GM12878 (cell line): ENCODE results near the gene AKR1C4.

Experiments used
- CEBPB ChIP-seq, 2 experiments: fragments of 150-350 bp in 1 of 2; IDR thresholded peaks; 2 replicates each; pipeline ENCODE4 v1.6.1; 2012 to 2014; ENCODE audit warnings: low read depth in 2 of 2, low read length in 2 of 2, borderline replicate concordance in 1 of 2, inconsistent platforms in 1 of 2
- EP300 ChIP-seq, 2 experiments: fragments of 150-350 bp in 1 of 2; IDR thresholded peaks; 2 replicates each; pipeline ENCODE4 v1.6.1; 2011 to 2012; ENCODE audit warnings: low read depth in 2 of 2, low read length in 2 of 2, borderline replicate concordance in 1 of 2, improper control_type of control experiment in 1 of 2, inconsistent platforms in 1 of 2; ENCODE audit not compliant: control insufficient read depth in 1 of 2
- EZH2 ChIP-seq: IDR thresholded peaks from 2 replicates; pipeline ENCODE4 v1.6.1; 2012; ENCODE audit warnings: low read depth, mild to moderate bottlenecking, control low read depth, inconsistent platforms, low read length, borderline replicate concordance; ENCODE audit not compliant: control insufficient read depth
- HDAC2 ChIP-seq: fragments of 200-600 bp; sonication (generic); IDR thresholded peaks from 2 replicates; pipeline ENCODE4 v1.6.1; 2017
- NFYB ChIP-seq: IDR thresholded peaks from 2 replicates; pipeline ENCODE4 v1.6.1; 2011; ENCODE audit warnings: low read depth, mild to moderate bottlenecking, low read length, improper control_type of control experiment, moderate library complexity; ENCODE audit not compliant: insufficient read depth
- POLR2A ChIP-seq: IDR thresholded peaks from 2 replicates; pipeline ENCODE4 v1.6.1; 2011; ENCODE audit warnings: low read depth, mild to moderate bottlenecking, low read length
- RCOR1 ChIP-seq: conservative IDR thresholded peaks from 2 replicates; pipeline ENCODE4 v1.6.1; 2012; ENCODE audit warnings: low read depth, low read length, improper control_type of control experiment
- REST ChIP-seq: IDR thresholded peaks from 2 replicates; pipeline ENCODE4 v1.6.1; 2012; ENCODE audit warnings: mild to moderate bottlenecking, low read depth, low read length
- SIX5 ChIP-seq: IDR thresholded peaks from 2 replicates; pipeline ENCODE4 v1.6.1; 2011; ENCODE audit warnings: mild to moderate bottlenecking, low read depth, low read length, moderate library complexity; ENCODE audit not compliant: severe bottlenecking
- SRF ChIP-seq, 2 experiments: IDR thresholded peaks; 2 replicates each; pipeline ENCODE4 v1.6.1; 2011; ENCODE audit warnings: low read depth in 2 of 2, low read length in 2 of 2, mild to moderate bottlenecking in 1 of 2, moderate library complexity in 1 of 2
- STAT1 ChIP-seq: fragments of 450-650 bp; conservative IDR thresholded peaks from 2 replicates; pipeline ENCODE4 v1.6.1; 2014; ENCODE audit warnings: antibody characterized with exemption, mild to moderate bottlenecking
- ZBTB4 ChIP-seq: fragments of 450-650 bp; formaldehyde crosslinking; IDR thresholded peaks from 2 replicates; pipeline ENCODE4 v1.4.0; 2022; ENCODE audit warnings: mild to moderate bottlenecking, moderate library complexity
- ZNF687 ChIP-seq: fragments of 450-650 bp; IDR thresholded peaks from 2 replicates; pipeline ENCODE4 v1.6.1; 2017; ENCODE audit warnings: mild to moderate bottlenecking, moderate library complexity
- TF ChIP-seq, protein P1 (sequence below), 3 experiments: IDR thresholded peaks in 2 of 3; conservative IDR thresholded peaks in 1 of 3; 2 replicates each; pipeline ENCODE4 v1.5.1; 2011; ENCODE audit warnings: low read depth in 3 of 3, low read length in 3 of 3, mild to moderate bottlenecking in 3 of 3, control low read depth in 2 of 3, moderate library complexity in 2 of 3, inconsistent platforms in 1 of 3, mixed read lengths in 1 of 3; ENCODE audit not compliant: control insufficient read depth in 2 of 3, insufficient read depth in 1 of 3; ENCODE audit errors: extremely low read depth in 1 of 3

DNA sequence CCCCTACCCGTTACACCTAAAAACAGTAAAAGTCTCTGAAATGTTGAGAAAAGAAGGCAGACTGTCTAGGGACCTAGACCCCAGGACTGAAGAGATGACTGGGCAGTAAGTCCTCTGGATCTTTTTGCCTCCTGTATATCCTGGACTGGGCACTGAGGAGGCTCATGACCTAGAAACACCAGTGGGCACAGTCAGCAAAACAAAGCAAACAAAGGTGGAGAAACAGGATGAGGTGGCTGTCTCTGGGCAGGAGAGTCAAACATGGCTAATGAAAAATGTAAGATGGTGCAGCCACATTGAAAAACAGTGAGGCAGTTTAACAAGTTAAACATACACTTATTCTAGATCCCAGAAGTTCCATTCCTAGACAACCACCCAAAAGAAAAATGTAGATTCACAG lies 45.9 kb downstream of the AKR1C4 start:
- TF ChIP-seq, protein P1, sequence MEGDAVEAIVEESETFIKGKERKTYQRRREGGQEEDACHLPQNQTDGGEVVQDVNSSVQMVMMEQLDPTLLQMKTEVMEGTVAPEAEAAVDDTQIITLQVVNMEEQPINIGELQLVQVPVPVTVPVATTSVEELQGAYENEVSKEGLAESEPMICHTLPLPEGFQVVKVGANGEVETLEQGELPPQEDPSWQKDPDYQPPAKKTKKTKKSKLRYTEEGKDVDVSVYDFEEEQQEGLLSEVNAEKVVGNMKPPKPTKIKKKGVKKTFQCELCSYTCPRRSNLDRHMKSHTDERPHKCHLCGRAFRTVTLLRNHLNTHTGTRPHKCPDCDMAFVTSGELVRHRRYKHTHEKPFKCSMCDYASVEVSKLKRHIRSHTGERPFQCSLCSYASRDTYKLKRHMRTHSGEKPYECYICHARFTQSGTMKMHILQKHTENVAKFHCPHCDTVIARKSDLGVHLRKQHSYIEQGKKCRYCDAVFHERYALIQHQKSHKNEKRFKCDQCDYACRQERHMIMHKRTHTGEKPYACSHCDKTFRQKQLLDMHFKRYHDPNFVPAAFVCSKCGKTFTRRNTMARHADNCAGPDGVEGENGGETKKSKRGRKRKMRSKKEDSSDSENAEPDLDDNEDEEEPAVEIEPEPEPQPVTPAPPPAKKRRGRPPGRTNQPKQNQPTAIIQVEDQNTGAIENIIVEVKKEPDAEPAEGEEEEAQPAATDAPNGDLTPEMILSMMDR (IDR thresholded peaks at IDR 0.05 in 2 of 3, conservative IDR thresholded peaks at IDR 0.05 in 1 of 3; ENCODE audit: control insufficient read depth in 2 of 3, extremely low read depth in 1 of 3, insufficient read depth in 1 of 3, low read depth in 3 of 3, low read length in 3 of 3), result no peak
- no peak for TF ChIP-seq RCOR1
- no peak for TF ChIP-seq SRF (IDR thresholded peaks at IDR 0.05; ENCODE audit: low read depth in 2 of 2, low read length in 2 of 2)
- TF ChIP-seq STAT1, result no peak
- no peak for TF ChIP-seq SIX5
- TF ChIP-seq REST, result no peak
- no peak for TF ChIP-seq NFYB
- no peak for TF ChIP-seq POLR2A
- TF ChIP-seq CEBPB (IDR thresholded peaks at IDR 0.05; ENCODE audit: borderline replicate concordance in 1 of 2, low read depth in 2 of 2, low read length in 2 of 2), result no peak
- no peak for TF ChIP-seq EP300 (IDR thresholded peaks at IDR 0.05; ENCODE audit: borderline replicate concordance in 1 of 2, control insufficient read depth in 1 of 2, low read depth in 2 of 2, low read length in 2 of 2)
- no peak for TF ChIP-seq ZBTB4 (CRISPR knock-in tag)
- TF ChIP-seq ZNF687, result no peak
- no peak for TF ChIP-seq HDAC2
- TF ChIP-seq EZH2, result no peak
